T-cell (primary cell): ENCODE results near the gene AIG1. TPM values are rescaled to one million over a fixed set of nuclear protein-coding genes. Genes with fewer than 3 reads are reported as not detected.

ENCODE experiments used
- ATAC-seq, 4 experiments: fragments of 200-7000 bp in 3 of 4; fragments of 150-1000 bp in 1 of 4; cut with Tn5 transposase; replicated peaks in 1 of 4; 1 replicate in 3 of 4; 2 replicates in 1 of 4; pipeline ENCODE4 v1.10.0; 2021; ENCODE audit warnings: moderate library complexity in 3 of 4, mild to moderate bottlenecking in 2 of 4, moderate number of reproducible peaks in 1 of 4
- CTCF ChIA-PET, 2 donors: fragments of 300-600 bp; sonication (Branson Sonifier 250); formaldehyde crosslinking; loops; one replicate each; lab custom pipeline; 2022; ENCODE audit warnings: antibody characterized with exemption in 2 of 2; lab: Charles Lee
- POLR2A ChIA-PET, 2 donors: fragments of 300-600 bp; sonication (Branson Sonifier 250); formaldehyde crosslinking; loops; one replicate each; lab custom pipeline; 2022; ENCODE audit warnings: antibody characterized with exemption in 2 of 2; lab: Charles Lee
- DNase-seq, 35 experiments: peaks; one replicate each; pipeline versions ENCODE4 v3.0.0 to v3.0.0-alpha.2; 2013 to 2023
- H3K27ac ChIP-seq: one replicate; pipeline ENCODE4 v1.5.1; 2013; ENCODE audit warnings: low read length
- H3K27me3 ChIP-seq, 2 experiments: replicated peaks in 1 of 2; 1 replicate in 1 of 2; 2 replicates in 1 of 2; pipeline versions ENCODE4 v1.6.1 to v1.7.0; 2013; ENCODE audit warnings: low read length in 1 of 2, mixed read lengths in 1 of 2; ENCODE audit not compliant: control insufficient read depth in 2 of 2, insufficient read depth in 2 of 2; ENCODE audit errors: extremely low read depth in 1 of 2
- H3K36me3 ChIP-seq, 2 donors: 1 replicate in 1 of 2; 2 replicates in 1 of 2; pipeline versions ENCODE4 v1.6.1 to v1.7.0; 2013; ENCODE audit warnings: low read length in 1 of 2; ENCODE audit not compliant: control insufficient read depth in 2 of 2, insufficient read depth in 1 of 2; ENCODE audit errors: extremely low read depth in 1 of 2
- H3K4me1 ChIP-seq, 2 experiments: 1 replicate in 1 of 2; 2 replicates in 1 of 2; pipeline versions ENCODE4 v1.6.1 to v1.7.0; 2013; ENCODE audit warnings: low read length in 2 of 2, mixed read lengths in 1 of 2; ENCODE audit not compliant: insufficient read depth in 2 of 2, control insufficient read depth in 1 of 2; ENCODE audit errors: extremely low read depth in 1 of 2
- H3K4me3 ChIP-seq, 2 donors: 1 replicate in 1 of 2; 2 replicates in 1 of 2; pipeline versions ENCODE4 v1.5.1 to v1.7.0; 2013; ENCODE audit warnings: mild to moderate bottlenecking in 2 of 2, low read length in 1 of 2, moderate library complexity in 1 of 2; ENCODE audit not compliant: control insufficient read depth in 1 of 2; ENCODE audit errors: extremely low read depth in 1 of 2
- H3K9me3 ChIP-seq: 2 replicates; pipeline ENCODE4 v1.7.0; 2013
- H3K27ac Mint-ChIP-seq, 2 donors: one replicate each; pipeline ENCODE4 v1.8.0; 2020 to 2021; ENCODE audit warnings: mild to moderate bottlenecking in 2 of 2, mixed read lengths in 2 of 2
- H3K27me3 Mint-ChIP-seq, 2 donors: one replicate each; pipeline ENCODE4 v1.8.0; 2021 to 2022; ENCODE audit warnings: mixed read lengths in 2 of 2
- H3K36me3 Mint-ChIP-seq: one replicate; pipeline ENCODE4 v1.8.0; 2021; ENCODE audit warnings: mixed read lengths
- H3K4me1 Mint-ChIP-seq, 3 donors: one replicate each; pipeline ENCODE4 v1.8.0; 2020 to 2022; ENCODE audit warnings: mixed read lengths in 3 of 3, mild to moderate bottlenecking in 1 of 3
- H3K4me3 Mint-ChIP-seq, 3 donors: one replicate each; pipeline ENCODE4 v1.8.0; 2020 to 2022; ENCODE audit warnings: mild to moderate bottlenecking in 3 of 3, mixed read lengths in 3 of 3, moderate library complexity in 3 of 3
- H3K9me3 Mint-ChIP-seq, 3 donors: one replicate each; pipeline ENCODE4 v1.8.0; 2020 to 2022; ENCODE audit warnings: mixed read lengths in 3 of 3
- WGBS: methylation state at CpG from one replicate; pipeline ENCODE4 v1.1.5; 2013; ENCODE audit warnings: missing lambda C conversion rate; ENCODE audit not compliant: insufficient coverage; 5-methylcytosine and 5-hydroxymethylcytosine counted together
- total RNA-seq, 35 experiments: library from RNA in 6 of 35; stranded (reverse) in 6 of 35; fragments of 120-200 nt in 1 of 35; gene quantifications; one replicate each; pipeline versions ENCODE4 v1.2.1 to v1.2.4 and lab custom pipeline; 2013 to 2026

The AIG1 gene
- total RNA-seq, 5 donors from 2014 or later (not counting 1 experiment from before 2014, with no cell fraction given) = 6.0 to 13.4 (median 7.6) TPM

GRCh38 chr6:143196525-143197225 lies 136.0 kb downstream of the AIG1 start:
- Mint-ChIP-seq H3K36me3 (peaks cover 35% of the 10 kb centered on the region), H3K27me3 (no peaks in the 10 kb centered on the region), H3K9me3 (no peaks in the 10 kb centered on the region), H3K4me1 (no peaks in the 10 kb centered on the region), H3K27ac (no peak overlapping the region), H3K4me3 (no peak overlapping the region)
- ATAC-seq = no peak
- ChIA-PET POLR2A (no interaction called here), CTCF (interaction anchor here in 1 of 2 donors (0.6 kb wide), 1 partner anchor 179 kb away, joined by 3 read pairs; no protein-coding TSS in a partner anchor)
- 100% methylated on average over 2 of the region's 5 CpGs for WGBS
- Histone ChIP-seq H3K4me3 (no peak overlapping the region), H3K27me3 (no peaks in the 10 kb centered on the region), H3K36me3 (no peaks in the 10 kb centered on the region), H3K4me1 (no peaks in the 10 kb centered on the region), H3K9me3 (no peaks in the 10 kb centered on the region), H3K27ac (no peak overlapping the region)
- DNase-seq = no peak

- DNase-seq (no peak), ATAC-seq (no peak)
- peaks cover 35% of the 10 kb centered on the region for H3K36me3 Mint-ChIP-seq
- H3K27ac ChIP-seq = no peak overlapping the region
- no peak overlapping the region for H3K27ac Mint-ChIP-seq
- H3K9me3 Mint-ChIP-seq = no peaks in the 10 kb centered on the region
- no peaks in the 10 kb centered on the region for H3K4me1 ChIP-seq
- no peaks in the 10 kb centered on the region for H3K4me1 Mint-ChIP-seq
- no peaks in the 10 kb centered on the region for H3K9me3 ChIP-seq
- ChIA-PET POLR2A (no interaction called here), CTCF (no interaction called here)
- H3K27me3 ChIP-seq = no peaks in the 10 kb centered on the region
- H3K36me3 ChIP-seq = no peaks in the 10 kb centered on the region
- H3K27me3 Mint-ChIP-seq = no peaks in the 10 kb centered on the region
- no peak overlapping the region for H3K4me3 Mint-ChIP-seq
- no peak overlapping the region for H3K4me3 ChIP-seq
Measured at GRCh38 chr6:143197377-143197776, 136.7 kb downstream of the AIG1 start.

- peaks cover 0 to under 1% (median 0%) of the 10 kb centered on the region in 3 donors for H3K9me3 Mint-ChIP-seq
- no peak overlapping the region for H3K4me3 Mint-ChIP-seq
- peaks cover 38% of the 10 kb centered on the region for H3K36me3 Mint-ChIP-seq
- DNase-seq (no peak), ATAC-seq (no peak)
- Histone ChIP-seq H3K4me1 (no peaks in the 10 kb centered on the region), H3K36me3 (no peaks in the 10 kb centered on the region), H3K27me3 (no peaks in the 10 kb centered on the region), H3K4me3 (no peak overlapping the region), H3K27ac (no peak overlapping the region), H3K9me3 (no peaks in the 10 kb centered on the region)
- ChIA-PET POLR2A (no interaction called here), CTCF (interaction anchor here in 1 of 2 donors (0.5 kb wide), 1 partner anchor 779 kb away, joined by 8 read pairs; no protein-coding TSS in a partner anchor)
- no peaks in the 10 kb centered on the region for H3K27me3 Mint-ChIP-seq
- H3K27ac Mint-ChIP-seq = no peak overlapping the region
- WGBS = 86% methylated on average over 4 of the region's 5 CpGs
- no peaks in the 10 kb centered on the region for H3K4me1 Mint-ChIP-seq
Measured at GRCh38 chr6:143198312-143198711, 137.6 kb downstream of the AIG1 start.

- no peaks in the 10 kb centered on the region for H3K4me1 ChIP-seq
- H3K36me3 Mint-ChIP-seq = peaks cover 34% of the 10 kb centered on the region
- H3K9me3 Mint-ChIP-seq = peaks cover 0 to 6% (median 4%) of the 10 kb centered on the region in 3 donors
- ChIA-PET POLR2A (no interaction called here), CTCF (no interaction called here)
- no peak for DNase-seq
- ATAC-seq = no peak
- no peaks in the 10 kb centered on the region for H3K4me1 Mint-ChIP-seq
- no peaks in the 10 kb centered on the region for H3K36me3 ChIP-seq
- H3K27ac Mint-ChIP-seq = no peak overlapping the region
- WGBS = no CpG with 5 or more reads among the region's 1 CpG
- no peaks in the 10 kb centered on the region for H3K27me3 Mint-ChIP-seq
- no peak overlapping the region for H3K27ac ChIP-seq
- H3K9me3 ChIP-seq = no peaks in the 10 kb centered on the region
- H3K27me3 ChIP-seq = no peaks in the 10 kb centered on the region
- no peak overlapping the region for H3K4me3 ChIP-seq
- H3K4me3 Mint-ChIP-seq = no peak overlapping the region
Measured at GRCh38 chr6:143199291-143199690, 138.6 kb downstream of the AIG1 start.

GRCh38 chr6:143200167-143200770 lies 139.6 kb downstream of the AIG1 start:
- POLR2A ChIA-PET = interaction anchor here in 1 of 2 donors (0.6 kb wide), 1 partner anchor 452 kb away, joined by 5 read pairs; no protein-coding TSS in a partner anchor
- H3K9me3 ChIP-seq = no peaks in the 10 kb centered on the region
- H3K4me1 ChIP-seq = no peaks in the 10 kb centered on the region
- H3K27me3 ChIP-seq = no peaks in the 10 kb centered on the region
- WGBS = 96% methylated on average over 4 of the region's 6 CpGs
- no peak overlapping the region for H3K27ac ChIP-seq
- Mint-ChIP-seq H3K36me3 (peaks cover 26% of the 10 kb centered on the region), H3K27me3 (no peaks in the 10 kb centered on the region), H3K4me3 (no peak overlapping the region), H3K27ac (no peak overlapping the region), H3K4me1 (no peaks in the 10 kb centered on the region), H3K9me3 (peaks cover 0 to 6% (median 4%) of the 10 kb centered on the region in 3 donors)
- H3K4me3 ChIP-seq = no peak overlapping the region
- H3K36me3 ChIP-seq = no peaks in the 10 kb centered on the region
- CTCF ChIA-PET = no interaction called here
- no peak for ATAC-seq
- DNase-seq = no peak

GRCh38 chr6:143204045-143204444 lies 143.4 kb downstream of the AIG1 start:
- Histone ChIP-seq H3K9me3 (no peaks in the 10 kb centered on the region), H3K36me3 (no peaks in the 10 kb centered on the region), H3K4me3 (no peak overlapping the region), H3K4me1 (no peaks in the 10 kb centered on the region), H3K27me3 (no peaks in the 10 kb centered on the region), H3K27ac (no peak overlapping the region)
- ChIA-PET POLR2A (no interaction called here), CTCF (interaction anchor here in 1 of 2 donors (0.5 kb wide), 1 partner anchor 194 kb away, joined by 3 read pairs; no protein-coding TSS in a partner anchor)
- ATAC-seq = no peak
- no peak for DNase-seq
- H3K9me3 Mint-ChIP-seq = peaks cover 0 to 6% (median 4%) of the 10 kb centered on the region in 3 donors
- no peak overlapping the region for H3K27ac Mint-ChIP-seq
- H3K36me3 Mint-ChIP-seq = peaks cover 18% of the 10 kb centered on the region
- H3K27me3 Mint-ChIP-seq = no peaks in the 10 kb centered on the region
- no peak overlapping the region for H3K4me3 Mint-ChIP-seq
- H3K4me1 Mint-ChIP-seq = no peaks in the 10 kb centered on the region
